ENCODE data around the gene CHST13.

CHST13 gene

GRCh38 chr3:126540342-126540849 is 16.4 kb downstream of the CHST13 start:
- Mint-ChIP-seq H3K36me3 (ENCODE audit: low read depth) (peaks cover 82% of the 10 kb centered on the region), H3K9me3 (peaks cover 5% of the 10 kb centered on the region), H3K27ac (peak overlapping the region; percentile 97), H3K4me3 (peak overlapping the region; percentile 18), H3K4me1 (ENCODE audit: low read depth) (peaks cover 71% of the 10 kb centered on the region), H3K27me3 (no peaks in the 10 kb centered on the region)
- intact Hi-C loops (cut with micrococcal nuclease), result no loop called here

GRCh38 chr3:126540951-126541627 is 17.1 kb downstream of the CHST13 start:
- Mint-ChIP-seq H3K27ac (peak overlapping the region; percentile 97), H3K4me1 (ENCODE audit: low read depth) (peaks cover 72% of the 10 kb centered on the region), H3K4me3 (peak overlapping the region; percentile 18), H3K9me3 (peaks cover 5% of the 10 kb centered on the region), H3K36me3 (ENCODE audit: low read depth) (peaks cover 75% of the 10 kb centered on the region), H3K27me3 (no peaks in the 10 kb centered on the region)
- intact Hi-C loops (cut with micrococcal nuclease), result no loop called here

GRCh38 chr3:126541628-126542339 is 17.8 kb downstream of the CHST13 start:
- Mint-ChIP-seq H3K4me1 (ENCODE audit: low read depth) (peaks cover 69% of the 10 kb centered on the region), H3K4me3 (no peak overlapping the region), H3K27ac (peak overlapping the region; percentile 97), H3K9me3 (peaks cover 5% of the 10 kb centered on the region), H3K27me3 (no peaks in the 10 kb centered on the region), H3K36me3 (ENCODE audit: low read depth) (peaks cover 68% of the 10 kb centered on the region)
- intact Hi-C loops (cut with micrococcal nuclease), result no loop called here

GRCh38 chr3:126542340-126543241 is 18.6 kb downstream of the CHST13 start:
- H3K4me3 Mint-ChIP-seq, result no peak overlapping the region
- peak overlapping the region; percentile 49 for H3K27ac Mint-ChIP-seq
- peaks cover 60% of the 10 kb centered on the region for H3K36me3 Mint-ChIP-seq (ENCODE audit: low read depth)
- H3K9me3 Mint-ChIP-seq, result peaks cover 5% of the 10 kb centered on the region
- intact Hi-C loops (cut with micrococcal nuclease), result no loop called here
- peaks cover 69% of the 10 kb centered on the region for H3K4me1 Mint-ChIP-seq (ENCODE audit: low read depth)
- no peaks in the 10 kb centered on the region for H3K27me3 Mint-ChIP-seq

- intact Hi-C loops (cut with micrococcal nuclease), result no loop called here
- peaks cover 5% of the 10 kb centered on the region for H3K9me3 Mint-ChIP-seq
- H3K4me1 Mint-ChIP-seq (ENCODE audit: low read depth), result peaks cover 73% of the 10 kb centered on the region
- H3K27me3 Mint-ChIP-seq, result no peaks in the 10 kb centered on the region
- H3K27ac Mint-ChIP-seq, result peak overlapping the region; percentile 49
- no peak overlapping the region for H3K4me3 Mint-ChIP-seq
- peaks cover 51% of the 10 kb centered on the region for H3K36me3 Mint-ChIP-seq (ENCODE audit: low read depth)
These were observed 19.6 kb downstream of the CHST13 start for GRCh38 chr3:126543457-126544061.

- H3K4me3 Mint-ChIP-seq, result no peak overlapping the region
- H3K36me3 Mint-ChIP-seq (ENCODE audit: low read depth), result peaks cover 39% of the 10 kb centered on the region
- H3K27me3 Mint-ChIP-seq, result no peaks in the 10 kb centered on the region
- H3K4me1 Mint-ChIP-seq (ENCODE audit: low read depth), result peaks cover 73% of the 10 kb centered on the region
- H3K9me3 Mint-ChIP-seq, result peaks cover 5% of the 10 kb centered on the region
- intact Hi-C loops (cut with micrococcal nuclease), result no loop called here
- H3K27ac Mint-ChIP-seq, result peak overlapping the region; percentile 49
These were observed 20.8 kb downstream of the CHST13 start for GRCh38 chr3:126544596-126545281.

- Mint-ChIP-seq H3K27me3 (no peaks in the 10 kb centered on the region), H3K27ac (peak overlapping the region; percentile 49), H3K4me1 (ENCODE audit: low read depth) (peaks cover 72% of the 10 kb centered on the region), H3K4me3 (no peak overlapping the region), H3K36me3 (ENCODE audit: low read depth) (peaks cover 32% of the 10 kb centered on the region), H3K9me3 (no peaks in the 10 kb centered on the region)
- intact Hi-C loops (cut with micrococcal nuclease), result no loop called here
These were observed 21.6 kb downstream of the CHST13 start for GRCh38 chr3:126545544-126545943.

GRCh38 chr3:126546013-126546412 is 22.1 kb downstream of the CHST13 start:
- H3K4me3 Mint-ChIP-seq, result no peak overlapping the region
- H3K27me3 Mint-ChIP-seq, result peaks cover 2% of the 10 kb centered on the region
- peaks cover 28% of the 10 kb centered on the region for H3K36me3 Mint-ChIP-seq (ENCODE audit: low read depth)
- intact Hi-C loops (cut with micrococcal nuclease), result no loop called here
- H3K27ac Mint-ChIP-seq, result no peak overlapping the region
- no peaks in the 10 kb centered on the region for H3K9me3 Mint-ChIP-seq
- peaks cover 72% of the 10 kb centered on the region for H3K4me1 Mint-ChIP-seq (ENCODE audit: low read depth)

- Mint-ChIP-seq H3K4me1 (ENCODE audit: low read depth) (peaks cover 71% of the 10 kb centered on the region), H3K36me3 (ENCODE audit: low read depth) (peaks cover 21% of the 10 kb centered on the region), H3K27me3 (peaks cover 4% of the 10 kb centered on the region), H3K9me3 (no peaks in the 10 kb centered on the region), H3K27ac (peak overlapping the region; percentile 32), H3K4me3 (no peak overlapping the region)
- intact Hi-C loops (cut with micrococcal nuclease), result no loop called here
These were observed 22.7 kb downstream of the CHST13 start for GRCh38 chr3:126546549-126547239.

- Mint-ChIP-seq H3K4me3 (no peak overlapping the region), H3K27ac (peak overlapping the region; percentile 32), H3K9me3 (no peaks in the 10 kb centered on the region), H3K4me1 (ENCODE audit: low read depth) (peaks cover 69% of the 10 kb centered on the region), H3K36me3 (ENCODE audit: low read depth) (peaks cover 11% of the 10 kb centered on the region), H3K27me3 (peaks cover 4% of the 10 kb centered on the region)
- intact Hi-C loops (cut with micrococcal nuclease), result no loop called here
These were observed 23.8 kb downstream of the CHST13 start for GRCh38 chr3:126547721-126548120.

GRCh38 chr3:126548556-126549466 is 24.9 kb downstream of the CHST13 start:
- Mint-ChIP-seq H3K27me3 (peaks cover 4% of the 10 kb centered on the region), H3K9me3 (no peaks in the 10 kb centered on the region), H3K27ac (peak overlapping the region; percentile 32), H3K4me3 (no peak overlapping the region), H3K4me1 (ENCODE audit: low read depth) (peaks cover 59% of the 10 kb centered on the region), H3K36me3 (ENCODE audit: low read depth) (peaks cover under 1% of the 10 kb centered on the region)
- intact Hi-C loops (cut with micrococcal nuclease), result no loop called here
